ENCODE results near the gene HHIP. TPM values are rescaled to one million over a fixed set of nuclear protein-coding genes. Genes with fewer than 3 reads are reported as not detected.

HHIP gene
- total RNA-seq, 4 donors from 2014 or later, result 0.60 to 5.3 (median 2.6) TPM

GRCh38 chr4:144689125-144689524, 43.2 kb downstream of the HHIP start:
- H3K4me1 ChIP-seq, result no peaks in the 10 kb centered on the region
- no peaks in the 10 kb centered on the region for H3K36me3 ChIP-seq
- H3K27me3 ChIP-seq, result no peaks in the 10 kb centered on the region
- TF ChIP-seq EP300 (IDR thresholded peaks at IDR 0.05) (no peak), POLR2A (IDR thresholded peaks at IDR 0.05) (no peak), CTCF (IDR thresholded peaks at IDR 0.05) (no peak)
- no peak overlapping the region for H3K4me3 ChIP-seq
- H3K9me3 ChIP-seq, result no peaks in the 10 kb centered on the region
- DNase-seq (ENCODE audit: low spot score in 2 of 2), result no peak
- 92 to 99% methylated on average over 2 of the region's 2 CpGs for WGBS, 2 donors
- no peak overlapping the region for H3K27ac ChIP-seq

GRCh38 chr4:144695721-144696120, 49.8 kb downstream of the HHIP start:
- Histone ChIP-seq H3K4me3 (no peak overlapping the region), H3K36me3 (no peaks in the 10 kb centered on the region), H3K27me3 (no peaks in the 10 kb centered on the region), H3K9me3 (no peaks in the 10 kb centered on the region), H3K27ac (no peak overlapping the region), H3K4me1 (no peaks in the 10 kb centered on the region)
- DNase-seq (ENCODE audit: low spot score in 2 of 2), result no peak
- no peak for TF ChIP-seq CTCF (IDR thresholded peaks at IDR 0.05)
- TF ChIP-seq EP300 (IDR thresholded peaks at IDR 0.05), result no peak
- TF ChIP-seq POLR2A (IDR thresholded peaks at IDR 0.05), result no peak
- WGBS, 2 donors, result 88 to 92% methylated on average over 3 of the region's 3 CpGs

- Histone ChIP-seq H3K36me3 (no peaks in the 10 kb centered on the region), H3K27ac (no peak overlapping the region), H3K9me3 (no peaks in the 10 kb centered on the region), H3K4me3 (no peak overlapping the region), H3K27me3 (no peaks in the 10 kb centered on the region), H3K4me1 (no peaks in the 10 kb centered on the region)
- no peak for TF ChIP-seq EP300 (IDR thresholded peaks at IDR 0.05)
- no peak for TF ChIP-seq CTCF (IDR thresholded peaks at IDR 0.05)
- no peak for TF ChIP-seq POLR2A (IDR thresholded peaks at IDR 0.05)
- no peak for DNase-seq (ENCODE audit: low spot score in 2 of 2)
Measured at GRCh38 chr4:144696376-144696775, 50.4 kb downstream of the HHIP start.

- Histone ChIP-seq H3K4me1 (no peaks in the 10 kb centered on the region), H3K9me3 (no peaks in the 10 kb centered on the region), H3K27ac (no peak overlapping the region), H3K4me3 (no peak overlapping the region), H3K27me3 (no peaks in the 10 kb centered on the region), H3K36me3 (no peaks in the 10 kb centered on the region)
- no peak for DNase-seq (ENCODE audit: low spot score in 2 of 2)
- TF ChIP-seq CTCF (IDR thresholded peaks at IDR 0.05), result no peak
- 75 to 78% methylated on average over 2 of the region's 2 CpGs for WGBS, 2 donors
Measured at GRCh38 chr4:144699565-144699964, 53.6 kb downstream of the HHIP start.

GRCh38 chr4:144701683-144702233, 55.8 kb downstream of the HHIP start:
- no peak for TF ChIP-seq CTCF (IDR thresholded peaks at IDR 0.05)
- TF ChIP-seq POLR2A (IDR thresholded peaks at IDR 0.05), result no peak
- no peak for TF ChIP-seq EP300 (IDR thresholded peaks at IDR 0.05)
- Histone ChIP-seq H3K9me3 (no peaks in the 10 kb centered on the region), H3K27ac (no peak overlapping the region), H3K4me1 (no peaks in the 10 kb centered on the region), H3K27me3 (no peaks in the 10 kb centered on the region), H3K36me3 (no peaks in the 10 kb centered on the region), H3K4me3 (no peak overlapping the region)
- no peak for DNase-seq (ENCODE audit: low spot score in 2 of 2)
